M059J (cell line): ENCODE measurements around the gene SNAP29. TPM values are rescaled to one million over a fixed set of nuclear protein-coding genes. Genes with fewer than 3 reads are reported as not detected.
"Not testable (repeated sequence)": the region's sequence is repeated elsewhere in the genome, so short reads cannot be mapped to it uniquely, and the experiment has no call there.

Experiments used
- DNase-seq: peaks from one replicate; pipeline ENCODE4 v3.0.0-alpha.2; 2012; ENCODE audit warnings: low read depth
- total RNA-seq: library from RNA; depleted of rRNA; stranded (reverse); fragments of >200 nt; shearing (Covaris generic); gene quantifications from 2 replicates; pipeline ENCODE4 v1.2.3, GENCODE V29; 2014

SNAP29 gene
- total RNA-seq, 1 experiment from 2014 or later: 11.5 TPM

- not testable (repeated sequence) for DNase-seq
These were observed 42.6 kb downstream of the SNAP29 start for GRCh38 chr22:20901093-20902033.

GRCh38 chr22:20903093-20903492, 44.3 kb downstream of the SNAP29 start:
- DNase-seq: no peak

DNA sequence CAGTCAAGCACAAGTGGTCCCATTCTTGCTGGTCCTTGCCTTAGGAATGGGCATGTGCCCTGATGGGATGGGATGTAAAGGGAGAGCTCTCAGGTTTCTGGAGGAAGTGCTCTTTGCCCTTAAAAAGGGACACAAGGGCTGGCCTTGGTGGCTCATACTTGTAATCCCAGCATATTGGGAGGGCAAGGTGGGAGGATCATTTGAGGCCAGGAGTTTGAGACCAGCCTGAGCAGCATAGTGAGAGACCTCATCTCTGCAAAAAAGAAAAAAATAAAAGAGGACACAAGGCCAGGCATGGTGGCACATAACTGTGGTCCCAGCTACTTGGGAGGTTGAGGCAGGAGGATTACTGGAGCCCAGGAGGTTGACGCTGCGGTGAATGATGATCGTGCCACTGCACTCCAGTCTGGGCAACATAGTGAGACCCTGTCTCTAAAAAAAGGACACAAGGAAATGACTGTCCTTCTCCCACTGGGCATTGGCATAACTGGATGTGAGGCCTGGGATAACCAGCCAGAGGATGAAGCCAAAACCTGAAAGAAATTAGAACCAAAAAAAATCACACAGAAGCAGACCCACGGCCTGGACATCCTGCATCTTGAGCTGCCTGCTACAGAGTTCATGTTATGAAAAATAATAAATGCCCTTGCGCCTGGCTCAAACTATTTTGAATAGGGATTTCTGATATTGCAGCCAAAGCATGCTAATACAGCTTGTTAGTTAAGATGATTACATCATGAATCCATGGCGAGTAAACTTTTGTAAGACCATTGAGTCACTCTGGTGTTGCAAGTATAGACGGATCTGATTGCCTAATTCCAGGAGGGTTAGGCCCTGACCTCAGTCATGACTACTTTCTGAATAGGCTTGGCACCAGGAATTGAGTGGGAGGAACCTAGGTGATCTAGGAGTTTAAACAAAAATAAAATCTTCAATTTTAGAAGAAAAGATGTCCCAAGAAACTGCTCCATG, 45.5 kb downstream of the SNAP29 start:
- peak; percentile 84 for DNase-seq

DNA sequence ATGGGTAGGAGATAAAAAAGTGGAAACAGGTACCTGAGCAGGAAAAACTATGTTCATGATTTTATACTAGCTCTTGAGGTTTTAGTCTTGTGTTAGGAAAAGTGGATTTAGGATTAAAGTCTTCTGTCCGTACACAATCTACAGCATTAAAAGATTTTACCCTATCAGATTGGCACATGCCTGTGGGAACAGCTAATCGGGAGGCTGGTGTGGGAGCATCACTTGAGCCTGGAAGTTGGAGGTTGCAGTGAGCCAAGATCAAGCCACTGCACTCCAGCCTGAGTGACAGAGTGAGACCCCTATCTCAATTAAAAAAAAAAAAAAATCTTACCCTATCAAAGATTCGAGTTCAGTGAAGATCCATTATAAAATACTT, 46.2 kb downstream of the SNAP29 start:
- no peak for DNase-seq

DNA sequence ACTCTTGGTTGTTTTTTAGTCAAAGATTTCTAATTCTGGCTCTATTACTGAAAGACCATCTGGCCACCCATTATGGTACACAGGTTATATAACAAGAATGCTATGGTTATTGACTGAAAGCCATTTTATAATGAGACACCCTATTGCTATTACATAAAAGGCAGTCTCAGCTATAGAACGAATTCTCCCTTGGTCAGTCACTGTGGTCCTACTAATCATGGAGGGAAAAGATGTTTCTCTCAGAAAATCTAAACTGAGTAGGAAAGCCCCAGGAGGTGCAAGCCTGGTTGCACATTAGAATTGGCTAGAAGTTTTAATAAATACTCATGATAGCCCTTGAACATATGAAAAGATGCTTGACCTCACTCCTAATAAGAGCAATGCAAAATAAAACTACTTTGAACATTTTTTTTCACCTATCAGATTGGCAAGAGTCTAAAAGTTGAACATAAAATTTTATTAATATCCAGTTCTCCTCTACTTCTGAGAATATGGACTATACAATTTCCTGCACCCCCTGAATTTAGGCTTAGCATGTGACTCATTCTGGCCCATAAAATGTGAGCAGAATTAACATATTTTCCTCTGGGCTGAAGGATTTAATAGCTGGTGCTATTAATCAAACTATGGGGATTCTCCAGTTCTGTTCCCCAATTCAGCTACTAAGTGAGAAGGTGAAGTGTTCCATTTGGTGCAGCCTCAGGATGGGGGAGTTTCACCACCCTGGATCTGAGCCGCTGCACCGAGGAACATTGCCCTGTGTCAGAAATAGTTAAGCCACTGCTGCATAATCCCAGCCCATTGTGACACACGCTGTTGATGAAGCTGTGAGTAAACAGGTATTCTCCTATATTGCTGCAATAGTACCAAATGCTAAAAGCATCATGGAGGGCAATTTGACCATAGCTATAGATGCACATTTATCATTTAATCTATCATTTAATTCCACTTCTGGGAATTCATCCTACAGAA, 46.9 kb downstream of the SNAP29 start:
- no peak for DNase-seq

DNA sequence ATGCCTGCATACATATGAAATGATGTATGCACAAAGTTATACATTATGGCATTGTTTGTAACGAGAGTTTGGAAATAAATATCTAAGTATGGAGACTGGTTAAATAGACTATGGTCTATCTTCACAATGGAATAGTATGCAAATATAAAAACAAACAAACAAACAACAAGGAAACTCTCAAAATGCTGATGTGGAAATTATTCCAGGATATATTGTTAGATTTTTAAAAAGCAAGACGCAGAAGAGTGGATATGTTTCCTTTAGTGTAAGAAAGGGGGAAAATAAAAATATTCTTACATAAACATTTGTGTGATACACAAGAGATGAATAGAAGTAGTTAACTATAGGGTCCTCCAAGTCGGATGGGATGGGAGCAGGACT, 47.6 kb downstream of the SNAP29 start:
- no peak for DNase-seq

GRCh38 chr22:20908717-20909116, 49.9 kb downstream of the SNAP29 start:
- not testable (repeated sequence) for DNase-seq

DNA sequence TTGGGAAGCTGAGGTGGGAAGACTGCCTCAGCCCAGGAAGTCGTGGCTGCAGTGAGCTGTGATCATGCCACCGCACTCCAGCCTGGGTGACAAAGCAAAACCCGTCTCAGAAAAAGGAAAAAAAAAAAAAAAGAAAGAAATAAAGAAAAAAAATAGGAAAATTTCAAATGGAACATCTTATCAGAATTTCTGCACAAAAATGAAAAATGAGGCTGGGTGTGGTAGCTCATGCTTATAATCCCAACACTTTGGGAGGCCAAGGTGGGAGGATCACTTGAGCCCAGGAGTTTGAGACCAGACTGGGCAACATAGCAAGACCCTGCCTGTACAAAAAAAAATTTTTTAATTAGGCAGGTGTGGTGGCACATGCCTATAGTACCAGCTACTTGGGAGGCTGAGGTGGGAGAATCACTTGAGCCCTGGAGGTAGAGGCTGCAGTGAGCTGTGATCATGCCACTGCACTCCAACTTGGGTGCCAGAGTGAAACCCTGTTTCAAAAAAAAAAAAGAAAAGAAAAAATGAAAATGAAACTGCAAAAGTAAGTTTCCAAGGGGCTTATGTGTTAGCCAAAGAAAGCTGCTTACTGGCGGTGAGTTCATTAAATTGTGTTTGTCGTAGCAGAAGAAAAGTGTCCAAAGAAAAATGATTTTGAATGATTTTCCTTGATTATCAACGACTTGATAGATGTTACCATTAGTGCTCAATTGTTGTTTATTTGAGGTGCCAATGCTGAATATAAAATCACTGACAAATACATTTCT, 50.9 kb downstream of the SNAP29 start:
- DNase-seq: no peak

- no peak for DNase-seq
These were observed 53.7 kb downstream of the SNAP29 start for GRCh38 chr22:20912494-20912893.

- peak; percentile 94 for DNase-seq
These were observed 58.4 kb downstream of the SNAP29 start, which contains the start of gene CRKL for GRCh38 chr22:20916916-20917810. CRKL (plus strand) TSS chr22:20917407; CDS start chr22:20917935, 528 bp downstream.

DNA sequence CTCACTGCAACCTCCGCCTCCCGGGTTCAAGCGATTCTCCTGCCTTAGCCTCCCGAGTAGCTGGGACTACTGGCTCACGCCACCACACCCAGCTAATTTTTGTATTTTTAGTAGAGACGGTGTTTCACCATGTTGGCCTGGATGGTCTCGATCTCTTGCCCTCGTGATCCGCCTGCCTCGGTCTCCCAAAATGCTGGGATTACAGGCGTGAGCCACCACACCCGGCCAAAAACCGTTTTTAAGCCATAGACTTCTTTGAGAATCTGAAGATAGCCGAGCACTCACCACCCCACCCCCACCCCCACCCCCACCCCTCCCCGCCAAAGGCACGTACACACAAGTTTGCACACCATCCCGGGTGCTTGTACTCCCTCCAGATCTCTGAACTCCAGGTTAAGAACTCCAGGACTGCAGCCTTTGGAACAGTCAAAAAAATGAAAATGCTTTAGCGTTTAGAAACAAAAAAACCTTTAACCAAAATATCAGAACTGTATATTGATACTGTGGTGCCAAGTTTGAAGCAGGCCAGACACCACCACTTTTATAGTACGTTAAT, 59.9 kb downstream of the SNAP29 start:
- no peak for DNase-seq

GRCh38 chr22:20919718-20920117, 60.9 kb downstream of the SNAP29 start:
- DNase-seq: no peak

- no peak for DNase-seq
These were observed 62.0 kb downstream of the SNAP29 start for GRCh38 chr22:20920881-20921203.

DNA sequence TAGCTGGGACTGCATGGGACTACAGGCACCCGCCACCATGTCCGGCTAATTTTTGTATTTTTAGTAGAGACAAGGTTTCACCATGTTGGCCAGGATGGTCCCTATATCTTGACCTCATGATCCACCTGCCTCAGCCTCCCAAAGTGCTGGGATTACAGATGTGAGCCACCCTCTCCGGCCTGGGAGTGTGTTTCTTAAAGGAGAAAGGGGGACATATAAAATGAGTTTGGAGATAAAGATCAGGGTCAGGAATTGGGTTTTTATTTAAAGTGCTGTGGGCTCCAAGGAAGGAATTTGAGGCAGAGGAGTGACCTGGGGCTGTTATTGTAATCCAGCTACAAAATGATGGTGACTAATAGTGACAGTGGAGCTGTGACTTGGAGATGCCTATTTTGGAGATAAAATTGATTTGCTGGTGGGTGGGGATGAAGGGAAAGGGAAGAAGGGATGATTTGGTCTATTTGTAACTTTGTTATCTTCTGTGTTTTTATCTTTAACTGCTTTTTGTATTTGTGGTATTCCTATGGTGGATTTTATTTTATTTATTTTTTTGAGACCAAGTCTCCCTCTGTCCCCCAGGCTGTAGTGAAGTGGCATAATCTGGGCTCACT, 63.4 kb downstream of the SNAP29 start:
- peak; percentile 55 for DNase-seq

- DNase-seq: no peak
These were observed 67.4 kb downstream of the SNAP29 start for GRCh38 chr22:20926243-20926642.

DNA sequence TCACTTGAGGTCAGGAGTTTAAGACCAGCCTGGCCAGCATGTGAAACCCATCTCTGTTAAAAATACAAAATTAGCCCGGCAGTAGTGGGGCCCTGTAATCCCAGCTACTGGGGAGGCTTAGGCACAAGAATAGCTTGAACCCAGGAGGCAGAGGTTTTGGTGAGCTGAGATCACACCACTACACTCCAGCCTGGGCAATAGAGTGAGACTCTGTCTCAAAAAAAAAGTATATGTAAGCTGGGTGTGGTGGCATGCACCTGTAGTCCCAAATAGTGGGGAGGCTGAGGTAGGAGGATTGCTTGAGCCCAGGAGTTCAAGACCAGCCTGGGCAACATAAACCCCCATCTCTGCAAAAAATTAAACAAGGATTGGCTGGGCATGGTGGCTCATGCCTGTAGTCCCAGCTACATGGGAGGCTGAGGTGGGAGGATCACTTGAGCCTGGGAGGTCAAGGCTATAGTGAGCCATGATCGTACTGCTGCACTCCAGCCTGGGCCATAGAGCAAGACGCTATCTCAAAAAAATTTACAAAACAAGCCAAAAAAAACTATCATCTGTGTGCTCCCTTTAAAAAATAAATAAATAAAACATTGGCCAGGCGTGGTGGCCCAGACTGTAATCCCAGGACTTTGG, 69.2 kb downstream of the SNAP29 start:
- DNase-seq: no peak

GRCh38 chr22:20928573-20928967, 69.8 kb downstream of the SNAP29 start:
- no peak for DNase-seq

DNA sequence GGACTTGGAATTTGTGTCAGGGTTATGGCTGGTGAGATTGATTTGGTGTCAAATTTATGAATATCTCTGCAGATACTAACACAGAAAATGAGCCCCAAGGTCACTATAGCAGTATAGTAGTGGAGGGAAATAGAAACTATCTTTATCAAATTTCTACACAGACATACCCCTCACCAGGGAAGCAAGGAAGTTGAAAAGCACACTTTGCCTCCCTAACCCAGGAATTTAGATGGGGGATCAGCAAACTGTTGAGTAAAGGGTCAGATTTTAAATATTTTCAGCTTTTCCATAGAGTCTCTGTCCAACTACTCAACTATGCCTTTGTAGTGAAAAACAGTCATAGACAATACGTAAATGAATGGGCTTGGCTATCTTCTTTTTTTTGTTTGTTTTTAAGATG, 71.2 kb downstream of the SNAP29 start:
- DNase-seq: no peak
